OCI-LY3 (cell line): ENCODE measurements around the gene NTRK1.

Experiments used
- EZH2phosphoT487 ChIP-seq: fragments of 200-600 bp; shearing (Covaris generic); IDR thresholded peaks from 2 replicates; pipeline ENCODE4 v1.6.1; 2018; ENCODE audit warnings: antibody characterized with exemption, mixed run types, low read depth
- TF ChIP-seq, protein P1 (sequence below): fragments of 200-600, 300-600 bp; sonication (generic); IDR thresholded peaks from 2 replicates; pipeline ENCODE4 v1.5.1; 2014; ENCODE audit warnings: antibody characterized with exemption, low read length, low read depth

DNA sequence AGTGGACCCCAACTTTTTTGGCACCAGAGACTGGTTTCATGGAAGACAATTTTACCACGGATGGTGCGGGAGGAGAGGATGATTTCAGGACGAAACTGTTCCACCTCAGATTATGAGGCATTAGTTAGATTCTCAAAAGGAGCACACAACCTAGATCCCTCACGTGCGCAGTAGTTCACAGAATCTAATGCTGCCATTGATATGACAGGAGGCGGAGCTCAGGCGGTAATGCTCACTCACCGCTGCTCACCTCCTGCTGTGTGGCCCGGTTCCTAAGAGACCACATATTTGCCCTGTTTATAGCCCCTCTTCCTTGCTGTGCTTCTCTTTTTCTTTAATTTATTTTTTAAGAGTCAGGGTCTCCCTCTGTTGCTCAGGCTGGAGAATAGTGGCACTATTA is 4.6 kb downstream of the NTRK1 start:
- TF ChIP-seq, protein P1, sequence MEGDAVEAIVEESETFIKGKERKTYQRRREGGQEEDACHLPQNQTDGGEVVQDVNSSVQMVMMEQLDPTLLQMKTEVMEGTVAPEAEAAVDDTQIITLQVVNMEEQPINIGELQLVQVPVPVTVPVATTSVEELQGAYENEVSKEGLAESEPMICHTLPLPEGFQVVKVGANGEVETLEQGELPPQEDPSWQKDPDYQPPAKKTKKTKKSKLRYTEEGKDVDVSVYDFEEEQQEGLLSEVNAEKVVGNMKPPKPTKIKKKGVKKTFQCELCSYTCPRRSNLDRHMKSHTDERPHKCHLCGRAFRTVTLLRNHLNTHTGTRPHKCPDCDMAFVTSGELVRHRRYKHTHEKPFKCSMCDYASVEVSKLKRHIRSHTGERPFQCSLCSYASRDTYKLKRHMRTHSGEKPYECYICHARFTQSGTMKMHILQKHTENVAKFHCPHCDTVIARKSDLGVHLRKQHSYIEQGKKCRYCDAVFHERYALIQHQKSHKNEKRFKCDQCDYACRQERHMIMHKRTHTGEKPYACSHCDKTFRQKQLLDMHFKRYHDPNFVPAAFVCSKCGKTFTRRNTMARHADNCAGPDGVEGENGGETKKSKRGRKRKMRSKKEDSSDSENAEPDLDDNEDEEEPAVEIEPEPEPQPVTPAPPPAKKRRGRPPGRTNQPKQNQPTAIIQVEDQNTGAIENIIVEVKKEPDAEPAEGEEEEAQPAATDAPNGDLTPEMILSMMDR, result no peak
- TF ChIP-seq EZH2phosphoT487, result no peak
